Measurements from ENCODE around the gene DNM1.

DNM1 gene

DNA sequence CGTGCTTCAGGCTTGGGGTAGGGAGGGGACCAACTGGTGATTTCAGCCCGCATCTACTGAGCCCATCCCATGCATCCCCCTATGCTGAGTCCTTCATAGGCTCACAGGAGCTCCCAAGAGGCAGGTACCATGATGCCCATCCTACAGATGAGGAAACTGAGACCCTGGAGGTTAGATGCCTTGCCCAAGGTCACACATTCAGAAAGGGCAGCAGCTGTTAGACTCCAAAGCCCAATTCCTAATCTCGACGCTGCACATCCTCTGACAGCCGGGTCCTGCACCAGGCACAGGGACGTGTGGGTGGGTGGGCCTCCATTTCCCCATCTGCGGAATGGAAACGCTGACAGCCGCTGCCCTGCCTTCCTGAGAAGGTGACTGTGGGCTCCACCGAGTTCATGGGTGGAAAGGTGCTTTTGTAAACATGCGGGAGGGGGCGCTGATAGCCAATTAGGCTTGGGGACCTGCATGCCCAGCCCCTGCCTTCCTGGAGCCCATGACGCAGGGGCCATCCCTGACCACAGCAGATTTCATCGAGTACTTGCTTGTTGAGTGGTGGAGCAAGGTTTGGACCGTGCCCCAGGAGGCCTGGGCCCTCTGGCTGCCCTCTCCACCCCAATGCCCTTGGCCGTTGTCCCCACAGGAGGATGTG is 2.2 kb downstream of the DNM1 start:
- TF ChIP-seq POLR2A (IDR thresholded peaks at IDR 0.05; ENCODE audit: low read length) (no peak), GATA1 (IDR thresholded peaks at IDR 0.05; ENCODE audit: low read depth, low read length) (no peak)
- no peak for DNase-seq

DNA sequence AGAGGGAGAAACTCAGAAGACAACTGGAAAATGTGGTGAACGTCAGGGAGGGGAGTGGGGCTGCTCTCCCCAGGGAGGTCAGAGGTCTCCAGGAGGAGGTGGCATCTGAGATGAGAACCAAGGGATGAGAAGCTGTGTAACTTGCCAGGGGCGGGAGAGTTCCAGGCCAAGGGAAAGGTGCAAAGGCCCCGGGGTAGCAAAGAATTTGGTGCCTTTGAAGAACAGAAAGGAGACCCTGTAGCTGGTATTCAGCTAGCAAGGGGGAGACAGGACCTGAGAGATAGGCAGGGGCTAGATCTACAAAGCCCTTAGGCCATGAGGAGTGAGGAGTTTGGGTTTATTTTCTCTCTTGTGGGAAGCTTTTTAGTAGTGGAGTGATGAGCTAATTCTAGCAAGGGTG is 3.3 kb downstream of the DNM1 start:
- no peak for TF ChIP-seq POLR2A (IDR thresholded peaks at IDR 0.05; ENCODE audit: low read length)
- no peak for TF ChIP-seq GATA1 (IDR thresholded peaks at IDR 0.05; ENCODE audit: low read depth, low read length)
- DNase-seq = no peak

DNA sequence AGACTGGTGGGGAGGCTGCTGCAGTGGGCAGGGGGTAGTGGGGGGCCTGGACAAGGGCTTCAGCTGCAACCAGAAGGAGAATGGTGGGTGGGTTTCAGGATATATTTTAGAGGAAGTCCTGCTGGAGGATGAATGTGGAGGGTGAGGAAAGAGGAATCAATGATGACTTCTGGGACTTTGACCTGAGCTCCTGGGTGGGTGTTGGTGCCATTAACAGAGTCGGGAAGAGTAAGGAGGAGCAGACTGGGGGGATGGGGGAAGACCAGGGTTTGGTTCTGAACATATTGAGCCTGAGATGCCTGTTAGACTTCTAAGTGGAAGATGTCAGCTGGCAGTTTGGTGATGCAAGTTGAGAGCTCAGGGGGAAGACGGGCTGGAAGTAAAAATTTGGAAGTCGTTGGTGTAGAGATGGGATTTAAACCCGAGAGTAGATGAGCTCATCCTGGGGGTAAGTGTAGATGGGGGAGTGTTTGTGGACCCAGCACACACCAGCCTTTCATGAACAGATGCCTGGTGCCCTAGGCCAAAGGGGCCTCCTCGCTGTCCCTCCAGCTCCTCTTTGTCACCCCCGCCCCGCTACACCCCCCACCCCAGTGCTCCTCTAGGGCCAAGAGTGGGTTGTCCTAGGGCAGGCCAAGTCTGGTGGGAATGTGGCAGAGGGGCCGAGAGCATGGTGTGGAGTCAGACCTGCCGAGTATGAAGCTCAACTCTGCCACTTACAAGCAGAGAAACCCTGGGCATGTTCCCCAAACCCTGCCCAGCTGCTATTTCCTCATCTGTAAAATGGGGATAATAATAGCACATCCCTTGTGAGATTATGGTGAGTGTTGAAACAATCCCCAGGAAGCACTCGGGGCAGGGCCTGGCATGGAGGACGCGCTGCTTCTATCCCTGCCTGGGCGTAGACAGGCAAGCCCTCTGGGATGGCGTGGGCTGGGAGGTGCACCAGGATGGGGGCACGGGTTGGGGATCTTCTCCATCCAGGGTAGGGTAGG is 4.0 kb downstream of the DNM1 start:
- no peak for TF ChIP-seq GATA1 (IDR thresholded peaks at IDR 0.05; ENCODE audit: low read depth, low read length)
- no peak for DNase-seq

- TF ChIP-seq POLR2A (IDR thresholded peaks at IDR 0.05; ENCODE audit: low read length) (no peak), GATA1 (IDR thresholded peaks at IDR 0.05; ENCODE audit: low read depth, low read length) (no peak)
- DNase-seq = no peak
Measured at GRCh38 chr9:128208386-128208785, 5.2 kb downstream of the DNM1 start.

DNA sequence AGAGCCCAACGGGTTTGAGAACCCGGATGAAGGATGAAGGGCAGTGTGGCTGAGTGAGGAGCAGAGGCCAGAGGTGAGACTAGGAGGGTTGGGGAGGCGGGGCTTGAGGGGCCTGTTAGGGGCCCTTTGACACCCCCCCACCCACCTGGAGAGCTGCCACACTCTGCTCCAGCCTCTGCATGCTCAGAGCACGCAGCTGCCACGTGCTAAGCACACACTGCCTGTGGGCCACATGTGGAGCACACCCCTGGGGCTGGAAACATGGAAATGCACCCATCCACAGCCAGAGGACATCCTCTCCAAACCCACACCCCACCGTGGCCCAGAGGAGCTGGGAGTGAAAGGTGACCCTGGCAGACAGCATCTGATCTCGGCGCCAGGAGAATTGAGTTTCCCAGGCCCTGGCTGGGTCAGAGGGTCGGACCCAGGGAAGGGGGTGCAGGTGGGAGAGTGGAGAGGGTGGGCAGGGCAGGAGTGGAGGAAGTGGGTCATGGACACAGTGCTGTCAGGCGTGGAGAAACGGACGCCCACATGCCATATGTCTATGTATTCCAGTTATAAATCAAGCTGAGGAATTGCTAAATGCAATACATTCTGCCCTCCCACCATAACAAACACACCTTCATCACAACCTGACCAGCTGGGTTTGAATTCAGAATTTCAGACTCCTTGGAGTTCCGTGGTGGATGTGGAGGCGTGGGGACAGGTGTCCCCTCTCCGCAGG is 5.9 kb downstream of the DNM1 start:
- TF ChIP-seq POLR2A (IDR thresholded peaks at IDR 0.05; ENCODE audit: low read length) = no peak
- no peak for TF ChIP-seq GATA1 (IDR thresholded peaks at IDR 0.05; ENCODE audit: low read depth, low read length)
- no peak for DNase-seq

- no peak for DNase-seq
- TF ChIP-seq GATA1 (IDR thresholded peaks at IDR 0.05; ENCODE audit: low read depth, low read length) (no peak), POLR2A (IDR thresholded peaks at IDR 0.05; ENCODE audit: low read length) (no peak)
Measured at GRCh38 chr9:128211186-128211980, 8.2 kb downstream of the DNM1 start.

DNA sequence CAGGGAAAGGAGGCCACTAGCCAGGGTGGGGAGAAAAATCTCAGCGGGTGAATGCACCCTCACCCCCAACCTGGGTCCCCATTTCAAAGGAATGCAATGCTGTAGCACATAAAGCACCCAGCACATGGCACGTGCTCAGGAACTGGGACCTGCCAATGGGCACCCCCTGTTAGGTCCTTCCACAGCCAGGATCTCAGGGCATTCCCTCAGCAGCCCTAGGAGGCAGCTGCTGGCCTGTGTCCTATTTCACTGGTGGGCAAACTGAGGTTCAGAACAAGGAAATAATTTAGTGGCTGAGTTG is 8.8 kb downstream of the DNM1 start:
- DNase-seq = no peak
- no peak for TF ChIP-seq POLR2A (IDR thresholded peaks at IDR 0.05; ENCODE audit: low read length)
- no peak for TF ChIP-seq GATA1 (IDR thresholded peaks at IDR 0.05; ENCODE audit: low read depth, low read length)

DNA sequence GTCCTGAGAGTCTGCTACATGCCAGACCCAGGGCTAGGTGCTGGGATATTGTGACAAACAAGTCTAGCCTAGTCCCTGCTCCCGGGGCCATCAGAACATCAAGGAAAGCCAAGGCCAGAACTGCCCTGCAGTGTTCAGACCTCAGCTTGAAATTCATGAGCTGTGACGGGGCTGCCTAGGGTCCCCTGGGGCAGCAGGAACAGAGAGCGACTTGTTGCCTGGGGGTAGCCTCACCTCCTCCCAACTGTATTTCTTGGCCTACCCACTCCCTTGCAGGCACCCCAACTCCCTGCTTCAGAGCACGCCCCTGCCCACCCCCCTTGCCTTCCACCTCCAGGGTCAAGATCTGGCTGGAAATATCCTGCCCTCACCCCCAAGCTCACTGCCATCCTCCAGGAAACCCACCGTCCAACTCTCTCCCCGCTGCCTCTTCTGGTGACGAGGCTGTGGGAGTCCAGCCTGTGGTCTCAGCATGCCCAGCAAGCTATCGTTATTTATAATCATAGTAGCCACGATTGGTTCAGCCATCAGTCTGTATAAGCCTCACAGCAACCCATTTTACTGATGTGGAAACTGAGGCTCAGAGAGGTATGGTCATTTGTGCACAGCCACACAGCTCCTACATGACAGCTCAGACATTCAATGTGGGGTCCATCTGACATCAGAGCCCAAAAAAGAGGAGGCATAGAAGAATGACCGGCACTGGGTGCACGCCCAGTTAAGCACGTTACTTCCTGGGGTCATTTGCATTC is 10.7 kb downstream of the DNM1 start:
- no peak for DNase-seq
- TF ChIP-seq GATA1 (IDR thresholded peaks at IDR 0.05; ENCODE audit: low read depth, low read length) = no peak
- no peak for TF ChIP-seq POLR2A (IDR thresholded peaks at IDR 0.05; ENCODE audit: low read length)

DNA sequence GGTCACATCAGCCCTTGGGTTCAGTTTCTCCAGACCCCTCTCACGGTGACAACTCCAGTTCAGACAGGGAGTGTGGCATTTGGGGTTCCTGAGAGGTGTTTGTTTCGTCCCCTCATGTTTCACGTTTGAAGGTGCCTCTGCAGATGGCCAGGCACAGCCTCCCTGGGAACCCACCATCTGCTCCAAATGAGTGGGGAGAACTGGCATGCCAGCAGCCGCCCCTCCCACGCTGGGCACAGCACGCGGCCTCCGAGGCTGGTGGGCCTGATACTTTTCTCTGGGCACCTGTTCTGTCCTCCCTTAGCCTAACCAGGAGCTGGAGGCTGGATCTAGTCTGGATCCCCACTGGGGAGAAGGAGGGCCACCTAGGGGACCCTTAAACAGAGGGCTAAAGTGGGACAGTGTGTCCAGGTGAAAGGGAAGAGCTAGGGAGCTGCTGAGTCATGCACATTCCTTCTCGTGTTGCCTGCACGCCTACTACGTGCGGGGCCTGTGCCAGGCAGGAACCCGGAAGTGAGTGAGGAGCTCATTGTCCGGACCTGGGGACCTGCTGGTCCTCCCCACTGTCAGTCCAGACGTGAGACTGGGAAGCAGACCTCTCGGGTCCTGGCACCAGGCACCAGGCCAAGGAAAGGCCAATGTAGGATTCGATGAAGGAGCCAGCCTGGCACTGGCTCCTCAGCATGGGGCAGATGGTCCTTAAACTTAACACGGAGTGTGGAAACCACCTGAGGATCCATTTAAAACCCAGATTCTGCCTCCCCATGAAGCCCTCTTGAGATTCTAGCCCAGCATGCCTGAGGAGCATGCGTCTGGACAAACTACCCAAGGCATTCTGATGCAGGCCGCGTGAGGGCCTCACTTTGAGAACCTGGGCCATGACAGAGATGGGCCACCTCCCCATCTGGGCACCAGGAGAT is 11.7 kb downstream of the DNM1 start:
- TF ChIP-seq GATA1 (IDR thresholded peaks at IDR 0.05; ENCODE audit: low read depth, low read length) (no peak), POLR2A (IDR thresholded peaks at IDR 0.05; ENCODE audit: low read length) (no peak)
- no peak for DNase-seq

- DNase-seq = no peak
- TF ChIP-seq POLR2A (IDR thresholded peaks at IDR 0.05; ENCODE audit: low read length) (no peak), GATA1 (IDR thresholded peaks at IDR 0.05; ENCODE audit: low read depth, low read length) (no peak)
Measured at GRCh38 chr9:128215491-128216409, 12.6 kb downstream of the DNM1 start.

Data from erythroblast (primary cell).